SK-N-SH treated with all-trans-retinoic acid at 6 μM for 48 hours (cell line): ENCODE results near the gene AFF1.

ENCODE experiments used
- ATAC-seq: fragments of 200-7000 bp; cut with Tn5 transposase; 3 replicates; pipeline ENCODE4 v1.9.1; 2020; ENCODE audit warnings: mild to moderate bottlenecking, moderate library complexity
- ARNTL ChIP-seq: fragments of 450-650 bp; formaldehyde crosslinking; IDR thresholded peaks from 2 replicates; pipeline ENCODE4 v1.5.0; 2020; ENCODE audit warnings: low read depth, mild to moderate bottlenecking, moderate library complexity, borderline replicate concordance
- BACH2 ChIP-seq: fragments of 250-450 bp; sonication (Bioruptor Pico); IDR thresholded peaks from 2 replicates; pipeline ENCODE4 v1.9.0; 2021; ENCODE audit warnings: mild to moderate bottlenecking, borderline replicate concordance
- CSDC2 ChIP-seq: fragments of 250-450 bp; sonication (Bioruptor Pico); IDR thresholded peaks from 2 replicates; pipeline ENCODE4 v1.5.0; 2020; ENCODE audit warnings: mild to moderate bottlenecking, moderate library complexity
- CSRNP3 ChIP-seq: fragments of 250-450 bp; sonication (Bioruptor Pico); IDR thresholded peaks from 2 replicates; pipeline ENCODE4 v1.5.1; 2021; ENCODE audit warnings: mild to moderate bottlenecking, moderate library complexity
- ESRRG ChIP-seq: fragments of 250-450 bp; sonication (Bioruptor Pico); IDR thresholded peaks from 2 replicates; pipeline ENCODE4 v1.6.1; 2021; ENCODE audit warnings: mild to moderate bottlenecking
- GLIS3 ChIP-seq: fragments of 250-450 bp; sonication (Bioruptor Pico); IDR thresholded peaks from 2 replicates; pipeline ENCODE4 v1.5.0; 2020; ENCODE audit warnings: mild to moderate bottlenecking, moderate library complexity
- ISL1 ChIP-seq: fragments of 250-450 bp; sonication (Bioruptor Pico); IDR thresholded peaks from 2 replicates; pipeline ENCODE4 v2.1.2; 2022; ENCODE audit warnings: mild to moderate bottlenecking, moderate library complexity
- PATZ1 ChIP-seq: fragments of 250-450 bp; sonication (Bioruptor Pico); IDR thresholded peaks from 2 replicates; pipeline ENCODE4 v1.8.0; 2020; ENCODE audit warnings: mild to moderate bottlenecking, moderate library complexity, borderline replicate concordance
- PPARA ChIP-seq: fragments of 250-450 bp; sonication (Bioruptor Pico); IDR thresholded peaks from 2 replicates; pipeline ENCODE4 v1.5.0; 2020; ENCODE audit warnings: mild to moderate bottlenecking, borderline replicate concordance
- SNAI2 ChIP-seq: fragments of 250-450 bp; sonication (Bioruptor Pico); IDR thresholded peaks from 2 replicates; pipeline ENCODE4 v1.5.0; 2020; ENCODE audit warnings: mild to moderate bottlenecking, moderate library complexity
- TCF4 ChIP-seq: fragments of 250-450 bp; sonication (Bioruptor Pico); IDR thresholded peaks from 2 replicates; pipeline ENCODE4 v1.8.0; 2021; ENCODE audit warnings: mild to moderate bottlenecking, moderate library complexity, borderline replicate concordance
- TOX ChIP-seq: fragments of 250-450 bp; sonication (Bioruptor Pico); IDR thresholded peaks from 2 replicates; pipeline ENCODE4 v1.8.0; 2021; ENCODE audit warnings: mild to moderate bottlenecking, moderate library complexity, borderline replicate concordance
- ZC3H10 ChIP-seq: fragments of 250-450 bp; sonication (Bioruptor Pico); IDR thresholded peaks from 2 replicates; pipeline ENCODE4 v1.5.1; 2021; ENCODE audit warnings: mild to moderate bottlenecking, moderate library complexity
- ZFP3 ChIP-seq: fragments of 250-450 bp; sonication (Bioruptor Pico); IDR thresholded peaks from 2 replicates; pipeline ENCODE4 v1.5.0; 2020; ENCODE audit warnings: mild to moderate bottlenecking, moderate library complexity
- ZFP30 ChIP-seq: fragments of 450-650 bp; formaldehyde crosslinking; IDR thresholded peaks from 2 replicates; pipeline ENCODE4 v1.5.0; 2022; ENCODE audit warnings: mild to moderate bottlenecking, moderate library complexity
- ZNF565 ChIP-seq: fragments of 450-650 bp; formaldehyde crosslinking; conservative IDR thresholded peaks from 2 replicates; pipeline ENCODE4 v1.5.0; 2020; ENCODE audit warnings: low read depth, mild to moderate bottlenecking, moderate library complexity
- ZNF8 ChIP-seq: fragments of 450-650 bp; formaldehyde crosslinking; IDR thresholded peaks from 2 replicates; pipeline ENCODE4 v1.5.0; 2020; ENCODE audit warnings: mild to moderate bottlenecking, moderate library complexity
- TF ChIP-seq, protein P1 (sequence below): fragments of 250-450 bp; sonication (Bioruptor Pico); IDR thresholded peaks from 2 replicates; pipeline ENCODE4 v1.5.0; 2020; ENCODE audit warnings: mild to moderate bottlenecking, moderate library complexity
- TF ChIP-seq, protein P2 (sequence below): fragments of 250-450 bp; sonication (Bioruptor Pico); IDR thresholded peaks from 2 replicates; pipeline ENCODE4 v1.5.1; 2020; ENCODE audit warnings: low read depth, mild to moderate bottlenecking, moderate library complexity
- TF ChIP-seq, protein P3 (sequence below): fragments of 250-450 bp; sonication (Bioruptor Pico); IDR thresholded peaks from 2 replicates; pipeline ENCODE4 v1.8.0; 2021; ENCODE audit warnings: low read depth, mild to moderate bottlenecking, moderate library complexity, borderline replicate concordance

Gene AFF1

GRCh38 chr4:86960557-86960961, 25.7 kb downstream of the AFF1 start:
- peak; percentile 20; the same call in 2 of the 3 replicates for ATAC-seq
- TF ChIP-seq GLIS3 (CRISPR knock-in tag) (no peak), BACH2 (CRISPR knock-in tag) (no peak), ARNTL (CRISPR knock-in tag) (no peak), CSRNP3 (CRISPR knock-in tag) (no peak), PPARA (CRISPR knock-in tag) (no peak), TCF4 (CRISPR knock-in tag) (no peak), SNAI2 (CRISPR knock-in tag) (no peak), ZNF565 (CRISPR knock-in tag) (no peak)
- TF ChIP-seq, protein P1, sequence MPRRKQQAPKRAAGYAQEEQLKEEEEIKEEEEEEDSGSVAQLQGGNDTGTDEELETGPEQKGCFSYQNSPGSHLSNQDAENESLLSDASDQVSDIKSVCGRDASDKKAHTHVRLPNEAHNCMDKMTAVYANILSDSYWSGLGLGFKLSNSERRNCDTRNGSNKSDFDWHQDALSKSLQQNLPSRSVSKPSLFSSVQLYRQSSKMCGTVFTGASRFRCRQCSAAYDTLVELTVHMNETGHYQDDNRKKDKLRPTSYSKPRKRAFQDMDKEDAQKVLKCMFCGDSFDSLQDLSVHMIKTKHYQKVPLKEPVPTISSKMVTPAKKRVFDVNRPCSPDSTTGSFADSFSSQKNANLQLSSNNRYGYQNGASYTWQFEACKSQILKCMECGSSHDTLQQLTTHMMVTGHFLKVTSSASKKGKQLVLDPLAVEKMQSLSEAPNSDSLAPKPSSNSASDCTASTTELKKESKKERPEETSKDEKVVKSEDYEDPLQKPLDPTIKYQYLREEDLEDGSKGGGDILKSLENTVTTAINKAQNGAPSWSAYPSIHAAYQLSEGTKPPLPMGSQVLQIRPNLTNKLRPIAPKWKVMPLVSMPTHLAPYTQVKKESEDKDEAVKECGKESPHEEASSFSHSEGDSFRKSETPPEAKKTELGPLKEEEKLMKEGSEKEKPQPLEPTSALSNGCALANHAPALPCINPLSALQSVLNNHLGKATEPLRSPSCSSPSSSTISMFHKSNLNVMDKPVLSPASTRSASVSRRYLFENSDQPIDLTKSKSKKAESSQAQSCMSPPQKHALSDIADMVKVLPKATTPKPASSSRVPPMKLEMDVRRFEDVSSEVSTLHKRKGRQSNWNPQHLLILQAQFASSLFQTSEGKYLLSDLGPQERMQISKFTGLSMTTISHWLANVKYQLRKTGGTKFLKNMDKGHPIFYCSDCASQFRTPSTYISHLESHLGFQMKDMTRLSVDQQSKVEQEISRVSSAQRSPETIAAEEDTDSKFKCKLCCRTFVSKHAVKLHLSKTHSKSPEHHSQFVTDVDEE = no peak
- TF ChIP-seq, all 23 proteins: peak for 0

GRCh38 chr4:86961116-86961515, 26.3 kb downstream of the AFF1 start:
- no peak; the same call in 2 of the 3 replicates for ATAC-seq
- TF ChIP-seq, protein P2, sequence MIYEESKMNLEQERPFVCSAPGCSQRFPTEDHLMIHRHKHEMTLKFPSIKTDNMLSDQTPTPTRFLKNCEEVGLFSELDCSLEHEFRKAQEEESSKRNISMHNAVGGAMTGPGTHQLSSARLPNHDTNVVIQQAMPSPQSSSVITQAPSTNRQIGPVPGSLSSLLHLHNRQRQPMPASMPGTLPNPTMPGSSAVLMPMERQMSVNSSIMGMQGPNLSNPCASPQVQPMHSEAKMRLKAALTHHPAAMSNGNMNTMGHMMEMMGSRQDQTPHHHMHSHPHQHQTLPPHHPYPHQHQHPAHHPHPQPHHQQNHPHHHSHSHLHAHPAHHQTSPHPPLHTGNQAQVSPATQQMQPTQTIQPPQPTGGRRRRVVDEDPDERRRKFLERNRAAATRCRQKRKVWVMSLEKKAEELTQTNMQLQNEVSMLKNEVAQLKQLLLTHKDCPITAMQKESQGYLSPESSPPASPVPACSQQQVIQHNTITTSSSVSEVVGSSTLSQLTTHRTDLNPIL (CRISPR knock-in tag) = no peak
- TF ChIP-seq ZNF565 (CRISPR knock-in tag) = no peak
- TF ChIP-seq ZFP3 (CRISPR knock-in tag) = no peak
- no peak for TF ChIP-seq ISL1 (CRISPR knock-in tag)
- TF ChIP-seq CSDC2 (CRISPR knock-in tag) = no peak
- TF ChIP-seq ZNF8 (CRISPR knock-in tag) = no peak
- TF ChIP-seq, protein P3, sequence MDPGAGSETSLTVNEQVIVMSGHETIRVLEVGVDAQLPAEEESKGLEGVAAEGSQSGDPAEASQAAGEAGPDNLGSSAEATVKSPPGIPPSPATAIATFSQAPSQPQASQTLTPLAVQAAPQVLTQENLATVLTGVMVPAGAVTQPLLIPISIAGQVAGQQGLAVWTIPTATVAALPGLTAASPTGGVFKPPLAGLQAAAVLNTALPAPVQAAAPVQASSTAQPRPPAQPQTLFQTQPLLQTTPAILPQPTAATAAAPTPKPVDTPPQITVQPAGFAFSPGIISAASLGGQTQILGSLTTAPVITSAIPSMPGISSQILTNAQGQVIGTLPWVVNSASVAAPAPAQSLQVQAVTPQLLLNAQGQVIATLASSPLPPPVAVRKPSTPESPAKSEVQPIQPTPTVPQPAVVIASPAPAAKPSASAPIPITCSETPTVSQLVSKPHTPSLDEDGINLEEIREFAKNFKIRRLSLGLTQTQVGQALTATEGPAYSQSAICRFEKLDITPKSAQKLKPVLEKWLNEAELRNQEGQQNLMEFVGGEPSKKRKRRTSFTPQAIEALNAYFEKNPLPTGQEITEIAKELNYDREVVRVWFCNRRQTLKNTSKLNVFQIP (CRISPR knock-in tag) = no peak
- TF ChIP-seq TOX = no peak
- TF ChIP-seq PPARA (CRISPR knock-in tag) = no peak
- no peak for TF ChIP-seq BACH2 (CRISPR knock-in tag)
- TF ChIP-seq ZC3H10 (CRISPR knock-in tag) = no peak
- TF ChIP-seq GLIS3 (CRISPR knock-in tag) = no peak
- TF ChIP-seq PATZ1 (CRISPR knock-in tag) = no peak
- TF ChIP-seq, protein P1 = no peak
- TF ChIP-seq ARNTL (CRISPR knock-in tag) = no peak
- no peak for TF ChIP-seq CSRNP3 (CRISPR knock-in tag)
- TF ChIP-seq ZFP30 (CRISPR knock-in tag) = no peak
- TF ChIP-seq ESRRG (CRISPR knock-in tag) = no peak
- TF ChIP-seq, all 23 proteins: peak for 0
